GM18526 (cell line): Measurements from ENCODE around the gene C7orf25.

ENCODE experiments used
- POLR2A ChIP-seq: IDR thresholded peaks from 3 replicates; pipeline ENCODE4 v1.6.1; 2011; ENCODE audit not compliant: insufficient read length; ENCODE audit errors: extremely low read depth

C7orf25 gene

GRCh38 chr7:42932811-42933591, 21.1 kb upstream of the C7orf25 start:
- no peak for TF ChIP-seq POLR2A

GRCh38 chr7:42931834-42932651, 20.2 kb upstream of the C7orf25 start, which contains the start of the genes MRPL32 and PSMA2:
TSS of gene MRPL32 (plus strand) at chr7:42932376. CDS start at chr7:42932387, 11 bp downstream.
TSS of gene PSMA2 (minus strand) at chr7:42932174. CDS start at chr7:42932158, 16 bp downstream.
- peak; percentile 89 for TF ChIP-seq POLR2A

- TF ChIP-seq POLR2A = no peak
Measured at GRCh38 chr7:42931447-42931833, 19.6 kb upstream of the C7orf25 start.

- no peak for TF ChIP-seq POLR2A
Measured at GRCh38 chr7:42930889-42931288, 19.0 kb upstream of the C7orf25 start.

- TF ChIP-seq POLR2A = no peak
Measured at GRCh38 chr7:42929449-42929848, 17.6 kb upstream of the C7orf25 start.

- TF ChIP-seq POLR2A = no peak
Measured at GRCh38 chr7:42928754-42929153, 16.9 kb upstream of the C7orf25 start.

- no peak for TF ChIP-seq POLR2A
Measured at GRCh38 chr7:42926204-42926603, 14.3 kb upstream of the C7orf25 start.

- TF ChIP-seq POLR2A = no peak
Measured at GRCh38 chr7:42925630-42926029, 13.8 kb upstream of the C7orf25 start.

- TF ChIP-seq POLR2A = no peak
Measured at GRCh38 chr7:42924223-42924838, 12.5 kb upstream of the C7orf25 start.

GRCh38 chr7:42922017-42922753, 10.3 kb upstream of the C7orf25 start:
- no peak for TF ChIP-seq POLR2A

- no peak for TF ChIP-seq POLR2A
Measured at GRCh38 chr7:42915356-42915755, 3.5 kb upstream of the C7orf25 start.

GRCh38 chr7:42914421-42915045, 2.7 kb upstream of the C7orf25 start:
- no peak for TF ChIP-seq POLR2A

- TF ChIP-seq POLR2A = no peak
Measured at GRCh38 chr7:42914009-42914408, 2.1 kb upstream of the C7orf25 start.

- TF ChIP-seq POLR2A = no peak
Measured at GRCh38 chr7:42913591-42913990, 1.7 kb upstream of the C7orf25 start.
